Muscle of leg (tissue), 11 donors: ENCODE results near the gene CD164L2. TPM values are rescaled to one million over a fixed set of nuclear protein-coding genes. Genes with fewer than 3 reads are reported as not detected.

ENCODE experiments used
- DNase-seq: peaks from one replicate; pipeline ENCODE4 v3.0.0; 2013
- H3K27ac ChIP-seq: one replicate; pipeline ENCODE4 v1.5.1; 2013; ENCODE audit warnings: mild to moderate bottlenecking, low read length, control low read depth
- H3K27me3 ChIP-seq: one replicate; pipeline ENCODE4 v1.6.1; 2013; ENCODE audit warnings: low read length; ENCODE audit not compliant: control insufficient read depth, insufficient read depth
- H3K36me3 ChIP-seq: one replicate; pipeline ENCODE4 v1.6.1; 2013; ENCODE audit warnings: low read length; ENCODE audit not compliant: control insufficient read depth, insufficient read depth
- H3K4me1 ChIP-seq: one replicate; pipeline ENCODE4 v1.6.1; 2013; ENCODE audit warnings: low read length; ENCODE audit not compliant: control insufficient read depth, insufficient read depth
- H3K4me3 ChIP-seq: one replicate; pipeline ENCODE4 v1.5.1; 2013; ENCODE audit warnings: low read length, control low read depth
- H3K9me3 ChIP-seq: replicated peaks from 2 replicates; pipeline ENCODE4 v1.6.1; 2013; ENCODE audit warnings: low read depth, low read length; ENCODE audit not compliant: control insufficient read depth
- whole genome bisulfite sequencing: methylation state at CpG from one replicate; pipeline ENCODE4 v1.1.5; 2013; ENCODE audit warnings: missing lambda C conversion rate; ENCODE audit not compliant: insufficient coverage; 5-methylcytosine and 5-hydroxymethylcytosine counted together
- polyA plus RNA-seq, 8 donors: library from polyadenylated mRNA; unstranded; fragments of 120-200 nt; gene quantifications; one replicate each; pipeline versions ENCODE4 v1.2.1 to v1.2.3, GENCODE V29; 2013; ENCODE audit warnings: inconsistent platforms in 1 of 8, low replicate concordance in 1 of 8; ENCODE audit not compliant: insufficient read length in 8 of 8, insufficient read depth in 1 of 8
- total RNA-seq: library from RNA; stranded (reverse); fragments of 120-200 nt; gene quantifications from one replicate; pipeline ENCODE4 v1.2.4, GENCODE V29; 2013

CD164L2 gene
- total and polyA plus RNA-seq, 9 donors, result 0.48 TPM; not detected in 8

DNA sequence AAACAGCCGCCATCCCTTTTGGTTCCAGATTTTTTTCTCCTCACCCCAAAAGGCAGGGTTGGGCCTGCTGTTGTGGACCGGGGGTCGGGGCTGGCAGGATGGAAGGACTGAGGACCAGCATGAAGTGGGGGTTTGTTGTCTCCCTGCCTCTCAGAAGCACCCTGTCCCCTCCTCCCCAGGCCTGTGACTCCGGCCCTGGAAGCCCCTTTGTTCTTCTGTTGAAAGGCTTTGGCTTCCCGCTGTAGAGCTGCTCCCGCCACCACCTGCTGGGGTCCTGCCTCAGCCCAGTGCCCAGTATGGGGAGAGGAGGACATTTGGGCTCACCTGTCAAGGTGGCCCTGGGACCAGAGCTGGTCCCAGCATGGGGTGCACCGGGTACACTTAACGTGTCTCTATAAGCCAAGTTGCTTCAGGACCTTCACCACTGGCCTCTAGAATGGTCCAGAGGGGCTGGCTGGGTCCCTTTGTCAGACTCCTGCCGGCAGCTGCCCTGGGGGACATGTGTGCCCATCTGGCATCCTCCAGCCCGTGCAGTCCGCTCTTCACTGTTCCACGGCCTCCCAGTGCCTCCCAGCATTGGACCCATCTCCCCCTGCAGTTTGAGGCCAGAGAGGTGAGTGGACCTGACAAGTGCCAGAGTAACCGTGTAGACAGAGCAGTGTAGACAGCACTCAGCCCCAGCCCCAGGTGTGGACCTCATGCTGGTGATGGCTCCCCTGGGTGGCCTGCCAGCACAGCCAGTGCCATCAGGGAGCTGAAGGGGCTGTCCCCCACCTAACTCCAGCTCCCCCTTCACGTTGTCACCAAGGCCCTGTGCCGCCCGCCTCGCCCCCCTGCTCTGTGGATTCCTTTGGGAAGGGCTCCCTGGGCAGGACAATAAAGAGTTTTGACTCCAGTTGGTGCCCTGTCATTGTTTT, 47.4 kb downstream of the CD164L2 start:
- H3K27ac ChIP-seq, result no peak overlapping the region
- no peaks in the 10 kb centered on the region for H3K27me3 ChIP-seq
- H3K4me1 ChIP-seq, result no peaks in the 10 kb centered on the region
- DNase-seq, result no peak
- H3K36me3 ChIP-seq, result peaks cover 62% of the 10 kb centered on the region
- no peaks in the 10 kb centered on the region for H3K9me3 ChIP-seq
- H3K4me3 ChIP-seq, result no peak overlapping the region
- 87% methylated on average over 10 of the region's 17 CpGs for WGBS

- 87% methylated on average over 16 of the region's 17 CpGs for WGBS
- no peak overlapping the region for H3K27ac ChIP-seq
- H3K36me3 ChIP-seq, result peaks cover 70% of the 10 kb centered on the region
- DNase-seq, result no peak
- no peaks in the 10 kb centered on the region for H3K4me1 ChIP-seq
- H3K27me3 ChIP-seq, result no peaks in the 10 kb centered on the region
- H3K4me3 ChIP-seq, result no peak overlapping the region
- no peaks in the 10 kb centered on the region for H3K9me3 ChIP-seq
Observed at GRCh38 chr1:27333717-27334279, 49.3 kb downstream of the CD164L2 start.

DNA sequence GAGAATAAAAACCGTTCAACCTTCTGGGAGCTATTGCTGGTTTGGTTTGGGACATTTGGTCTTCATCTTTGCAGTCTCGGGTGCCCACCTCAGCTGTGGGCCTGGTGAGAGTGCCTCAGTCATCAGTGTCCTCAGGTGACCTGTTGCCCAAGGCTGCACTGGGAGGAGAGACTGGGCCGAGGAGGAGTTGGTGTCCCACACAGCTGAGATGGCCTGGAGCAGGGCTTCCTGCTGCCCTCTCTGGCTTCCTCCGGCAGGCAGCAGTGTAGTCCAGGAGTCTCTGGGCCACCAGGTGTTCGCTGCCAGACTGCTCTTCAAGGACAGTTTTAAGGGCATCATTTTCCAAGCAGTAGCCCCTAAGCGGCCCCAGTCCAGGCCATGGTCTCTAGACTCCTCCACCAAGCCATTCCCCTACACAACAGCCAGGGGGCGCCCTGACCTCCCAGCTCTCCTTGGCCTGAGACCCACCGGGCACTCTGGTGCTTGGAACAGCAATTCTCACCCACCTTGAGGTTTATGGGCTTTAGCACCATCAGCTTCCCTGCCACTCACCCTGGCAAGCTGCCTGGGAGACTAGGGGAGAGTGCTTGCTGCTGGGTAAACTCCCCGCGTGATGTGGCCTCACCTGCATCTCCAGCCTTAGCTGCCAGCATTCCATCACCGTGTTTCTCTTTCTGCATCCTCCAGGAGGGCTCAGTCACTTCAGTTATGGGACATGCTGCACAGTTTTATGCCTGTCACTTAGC, 50.4 kb downstream of the CD164L2 start:
- 60% methylated on average over 9 of the region's 11 CpGs for WGBS
- peak; percentile 32 for DNase-seq
- Histone ChIP-seq H3K9me3 (no peaks in the 10 kb centered on the region), H3K4me3 (no peak overlapping the region), H3K36me3 (peaks cover 76% of the 10 kb centered on the region), H3K27me3 (no peaks in the 10 kb centered on the region), H3K4me1 (no peaks in the 10 kb centered on the region), H3K27ac (no peak overlapping the region)

GRCh38 chr1:27331922-27332321, 51.2 kb downstream of the CD164L2 start:
- no peaks in the 10 kb centered on the region for H3K27me3 ChIP-seq
- no peak overlapping the region for H3K27ac ChIP-seq
- H3K9me3 ChIP-seq, result no peaks in the 10 kb centered on the region
- 90% methylated on average over 2 of the region's 5 CpGs for WGBS
- H3K4me3 ChIP-seq, result no peak overlapping the region
- peaks cover 1% of the 10 kb centered on the region for H3K4me1 ChIP-seq
- DNase-seq, result no peak
- H3K36me3 ChIP-seq, result peaks cover 76% of the 10 kb centered on the region

GRCh38 chr1:27331426-27331825, 51.7 kb downstream of the CD164L2 start:
- H3K27me3 ChIP-seq, result no peaks in the 10 kb centered on the region
- peaks cover 72% of the 10 kb centered on the region for H3K36me3 ChIP-seq
- no peaks in the 10 kb centered on the region for H3K9me3 ChIP-seq
- no peak overlapping the region for H3K4me3 ChIP-seq
- WGBS, result 100% methylated on average over 3 of the region's 3 CpGs
- no peak overlapping the region for H3K27ac ChIP-seq
- DNase-seq, result no peak
- H3K4me1 ChIP-seq, result peaks cover 4% of the 10 kb centered on the region

DNA sequence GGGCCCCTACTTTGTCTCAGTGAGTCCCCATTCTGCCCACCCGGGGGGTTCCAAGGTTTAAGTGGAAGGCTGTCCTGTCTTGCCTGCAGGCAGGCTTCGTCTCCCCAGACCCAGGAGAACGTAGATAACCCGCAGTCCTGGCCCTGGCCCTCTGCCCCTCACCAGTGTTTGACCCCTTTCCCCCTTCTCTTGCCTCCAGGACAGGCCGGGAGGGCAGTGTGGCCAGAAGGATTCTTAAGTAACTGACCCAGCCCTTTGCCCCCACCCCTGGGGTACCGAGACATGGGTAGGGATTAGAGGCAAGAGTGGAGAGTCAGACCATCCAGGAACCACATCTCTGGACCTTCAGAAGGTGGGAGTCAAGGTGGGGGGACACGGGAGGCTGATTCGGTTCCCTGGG, 52.3 kb downstream of the CD164L2 start:
- no peaks in the 10 kb centered on the region for H3K9me3 ChIP-seq
- WGBS, result 85% methylated on average over 5 of the region's 8 CpGs
- no peak overlapping the region for H3K4me3 ChIP-seq
- no peak overlapping the region for H3K27ac ChIP-seq
- H3K4me1 ChIP-seq, result peaks cover 4% of the 10 kb centered on the region
- no peaks in the 10 kb centered on the region for H3K27me3 ChIP-seq
- peaks cover 69% of the 10 kb centered on the region for H3K36me3 ChIP-seq
- no peak for DNase-seq

Other genes with a start within 250 kb of the CD164L2 start
- gene SLC9A1, start 228.2 kb downstream of the CD164L2 start, total RNA-seq, result 3.1 TPM
- gene SLC9A1, start 228.2 kb downstream of the CD164L2 start, polyA plus RNA-seq, result 10 to 100 TPM; 10.5 to 21.1 (median 16.4) TPM
- 11.3 TPM for gene WDTC1, start 148.7 kb downstream of the CD164L2 start, total RNA-seq
- 10 to 100 TPM; 24.0 to 30.7 (median 27.7) TPM for gene WDTC1, start 148.7 kb downstream of the CD164L2 start, polyA plus RNA-seq
- 22.4 TPM for gene TMEM222, start 61.2 kb downstream of the CD164L2 start, total RNA-seq
- 10 to 100 TPM; 22.9 to 28.3 (median 26.0) TPM for gene TMEM222, start 61.2 kb downstream of the CD164L2 start, polyA plus RNA-seq
- 0.62 TPM for gene SYTL1, start 41.3 kb downstream of the CD164L2 start, total RNA-seq
- 1 to 10 TPM in 5 of 8 donors, under 1 TPM in 3; 0.66 to 4.8 (median 1.2) TPM for gene SYTL1, start 41.3 kb downstream of the CD164L2 start, polyA plus RNA-seq
- gene MAP3K6, start 16.4 kb downstream of the CD164L2 start, total RNA-seq, result 12.4 TPM
- 10 to 100 TPM in 7 of 8 donors, 1 to 10 TPM in 1; 10.0 to 13.6 (median 12.5) TPM for gene MAP3K6, start 16.4 kb downstream of the CD164L2 start, polyA plus RNA-seq
- gene FCN3, start 8.5 kb downstream of the CD164L2 start, total RNA-seq, result 0.75 TPM
- gene FCN3, start 8.5 kb downstream of the CD164L2 start, polyA plus RNA-seq, result 1 to 10 TPM in 1 of 8 donors, under 1 TPM in 5, not detected in 2; 0.20 to 1.7 (median 0.49) TPM
- 0.18 TPM for gene GPR3, start 9.3 kb upstream of the CD164L2 start, total RNA-seq
- 1 to 10 TPM in 2 of 8 donors, under 1 TPM in 6; 0.55 to 1.1 (median 0.86) TPM for gene GPR3, start 9.3 kb upstream of the CD164L2 start, polyA plus RNA-seq
- 22.4 TPM for gene WASF2, start 106.8 kb upstream of the CD164L2 start, total RNA-seq
- gene WASF2, start 106.8 kb upstream of the CD164L2 start, polyA plus RNA-seq, result 10 to 100 TPM; 57.1 to 99.8 (median 75.5) TPM
- 24.0 TPM for gene AHDC1, start 220.8 kb upstream of the CD164L2 start, total RNA-seq
- gene AHDC1, start 220.8 kb upstream of the CD164L2 start, polyA plus RNA-seq, result 10 to 100 TPM; 57.8 to 97.6 (median 86.6) TPM